AG09319 (cell line): ENCODE results near the gene CNGA1.
"Not testable (repeated sequence)": the region's sequence is repeated elsewhere in the genome, so short reads cannot be mapped to it uniquely, and the experiment has no call there.

Source experiments
- DNase-seq: peaks from one replicate; pipeline ENCODE4 v3.0.0-alpha.2; 2010; ENCODE audit warnings: low read depth; ENCODE audit errors: extremely low read depth
- TF ChIP-seq, protein P1 (sequence below): IDR thresholded peaks from 2 replicates; pipeline ENCODE4 v1.5.1; 2011; ENCODE audit warnings: low read depth, mild to moderate bottlenecking, inconsistent platforms, low read length, moderate library complexity

CNGA1 gene

DNA sequence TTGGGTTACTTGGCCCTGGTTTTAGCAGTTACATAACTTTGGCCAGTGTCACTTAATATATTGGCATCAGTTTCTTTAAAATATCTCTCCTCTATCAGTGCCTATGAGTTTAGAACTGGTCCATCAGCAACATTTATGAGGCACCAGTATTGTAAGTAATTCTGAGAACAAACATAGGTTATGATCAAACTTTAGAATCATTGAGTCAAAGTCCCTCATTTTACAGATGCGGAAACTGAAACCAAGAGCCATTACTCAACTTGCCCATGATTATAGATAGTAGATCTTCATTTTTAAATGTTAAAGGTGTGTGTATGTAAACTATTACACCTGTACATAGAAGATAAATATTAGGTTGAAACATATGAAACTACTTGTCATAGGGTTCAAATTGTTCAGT is 4.6 kb upstream of the CNGA1 start:
- no peak for DNase-seq
- TF ChIP-seq, protein P1, sequence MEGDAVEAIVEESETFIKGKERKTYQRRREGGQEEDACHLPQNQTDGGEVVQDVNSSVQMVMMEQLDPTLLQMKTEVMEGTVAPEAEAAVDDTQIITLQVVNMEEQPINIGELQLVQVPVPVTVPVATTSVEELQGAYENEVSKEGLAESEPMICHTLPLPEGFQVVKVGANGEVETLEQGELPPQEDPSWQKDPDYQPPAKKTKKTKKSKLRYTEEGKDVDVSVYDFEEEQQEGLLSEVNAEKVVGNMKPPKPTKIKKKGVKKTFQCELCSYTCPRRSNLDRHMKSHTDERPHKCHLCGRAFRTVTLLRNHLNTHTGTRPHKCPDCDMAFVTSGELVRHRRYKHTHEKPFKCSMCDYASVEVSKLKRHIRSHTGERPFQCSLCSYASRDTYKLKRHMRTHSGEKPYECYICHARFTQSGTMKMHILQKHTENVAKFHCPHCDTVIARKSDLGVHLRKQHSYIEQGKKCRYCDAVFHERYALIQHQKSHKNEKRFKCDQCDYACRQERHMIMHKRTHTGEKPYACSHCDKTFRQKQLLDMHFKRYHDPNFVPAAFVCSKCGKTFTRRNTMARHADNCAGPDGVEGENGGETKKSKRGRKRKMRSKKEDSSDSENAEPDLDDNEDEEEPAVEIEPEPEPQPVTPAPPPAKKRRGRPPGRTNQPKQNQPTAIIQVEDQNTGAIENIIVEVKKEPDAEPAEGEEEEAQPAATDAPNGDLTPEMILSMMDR, result no peak

DNA sequence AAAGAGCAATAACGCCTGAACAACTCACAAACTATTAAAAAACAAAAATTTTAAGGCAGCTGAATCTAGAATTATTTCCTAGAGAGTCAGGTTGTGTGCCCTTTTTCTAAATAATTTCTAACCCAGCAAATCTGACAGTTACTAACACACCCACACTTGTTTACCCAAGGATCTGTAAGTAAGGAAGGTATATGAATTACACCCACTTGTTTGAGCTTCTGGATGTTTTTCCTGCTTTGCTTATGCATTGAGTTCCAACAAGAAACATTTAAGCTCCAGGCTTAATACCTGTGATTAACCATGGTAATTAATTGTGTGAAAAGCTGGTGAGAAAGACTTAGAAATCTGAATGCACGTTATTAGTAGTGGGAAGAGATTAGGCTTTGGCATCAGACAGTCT is 1.6 kb upstream of the CNGA1 start:
- no peak for DNase-seq
- TF ChIP-seq, protein P1, result no peak

DNA sequence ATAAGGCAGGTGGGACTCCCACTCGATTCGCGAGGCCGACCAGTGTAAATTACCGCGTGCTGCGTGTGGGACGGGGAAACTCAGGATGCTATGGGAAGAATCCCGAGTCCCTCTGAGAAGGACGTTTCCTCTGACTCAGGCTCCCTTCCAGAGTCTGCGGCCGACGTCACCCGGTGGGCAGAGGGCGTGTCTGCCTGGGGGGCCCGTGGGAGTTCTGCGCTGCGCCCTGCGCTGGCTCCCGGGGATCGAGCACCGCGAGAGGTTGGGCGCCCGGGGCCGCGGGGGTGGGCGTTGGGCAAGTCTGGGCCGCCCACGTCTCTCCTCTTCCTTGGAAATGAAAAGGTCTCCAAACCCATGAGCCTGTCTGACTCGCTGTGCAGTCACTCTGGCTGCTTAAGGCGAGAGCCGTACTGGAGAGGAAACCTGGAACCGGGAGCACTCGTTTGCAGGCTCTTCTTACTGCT is 659 bp upstream of the CNGA1 start:
- DNase-seq, result no peak
- TF ChIP-seq, protein P1, result no peak

DNA sequence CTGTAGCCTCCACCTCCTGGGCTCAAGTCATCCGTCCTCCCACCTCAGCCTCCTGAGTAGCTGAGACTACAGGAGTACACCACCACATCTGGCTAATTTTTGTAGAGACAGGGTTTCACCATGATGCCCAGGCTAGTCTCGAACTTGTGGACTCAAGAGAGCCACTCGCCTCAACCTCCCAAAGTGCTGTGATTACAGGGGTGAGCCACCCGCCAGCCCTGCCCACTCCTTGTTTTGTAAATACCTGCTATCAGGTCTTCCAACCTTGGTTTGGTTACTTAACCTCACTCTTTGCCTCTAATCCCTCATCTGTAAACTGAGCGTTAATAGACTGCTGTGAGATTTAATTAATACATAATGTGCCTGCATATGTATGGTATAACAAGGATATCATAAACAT is 803 bp downstream of the CNGA1 start:
- no peak for DNase-seq
- TF ChIP-seq, protein P1, result no peak

DNA sequence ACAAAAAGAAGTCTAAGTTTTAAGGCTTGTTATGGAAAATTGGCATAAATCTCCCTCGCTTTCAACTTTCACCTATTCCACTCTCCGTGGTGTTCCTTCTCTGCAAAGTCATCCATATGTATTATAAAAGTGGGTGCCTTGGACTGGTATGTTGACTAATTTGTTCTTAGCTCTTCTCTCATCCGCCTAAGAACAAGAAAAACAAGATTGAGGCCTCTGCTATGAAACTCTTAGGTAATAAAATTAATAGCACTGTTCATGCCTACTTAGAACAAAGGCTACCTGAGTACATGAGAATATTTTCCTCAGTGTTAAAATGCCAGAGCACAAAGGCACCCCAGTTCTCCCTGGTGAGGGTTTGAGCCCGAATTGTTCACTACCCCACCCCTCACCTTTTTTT is 1.3 kb downstream of the CNGA1 start:
- TF ChIP-seq, protein P1, result no peak
- no peak for DNase-seq

DNA sequence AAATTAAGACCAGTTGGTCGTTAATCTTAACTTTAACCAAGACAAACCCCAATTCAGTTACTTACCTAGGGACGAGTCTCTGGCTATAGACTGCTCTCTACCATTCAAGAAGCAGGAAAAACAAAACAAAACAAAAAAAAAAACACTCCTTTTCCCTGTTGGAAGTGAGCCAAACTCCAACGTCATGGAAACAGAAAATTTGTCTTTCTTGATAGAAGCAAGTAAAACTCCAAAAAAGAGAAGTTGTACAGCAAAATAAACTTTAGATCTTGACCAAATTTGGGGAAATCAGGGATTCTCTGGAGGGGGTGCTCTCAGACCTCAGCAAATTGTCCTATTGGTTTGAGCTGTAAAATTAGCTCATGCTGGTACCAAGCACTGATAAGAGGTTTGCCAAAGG is 3.7 kb downstream of the CNGA1 start:
- TF ChIP-seq, protein P1, result no peak

DNA sequence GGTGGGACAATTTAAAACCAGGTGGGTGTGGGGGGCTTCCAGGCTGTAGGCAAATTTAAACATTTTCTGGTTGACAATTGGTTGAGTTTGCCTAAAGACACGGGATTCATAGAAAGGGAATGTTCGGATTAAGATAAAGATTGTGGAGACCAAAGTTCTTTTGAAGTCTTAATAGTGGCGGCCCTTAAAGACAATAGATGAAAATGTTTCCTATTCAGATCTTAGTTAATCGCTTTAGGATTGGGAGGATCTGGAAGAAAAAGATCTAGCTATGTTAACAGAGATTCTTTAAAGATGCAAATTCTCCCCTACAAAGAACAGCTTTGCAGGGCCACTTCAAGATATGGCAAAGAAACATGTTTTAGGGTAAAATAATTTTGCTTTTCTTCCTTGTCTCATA is 4.8 kb downstream of the CNGA1 start:
- TF ChIP-seq, protein P1, result no peak
- DNase-seq, result no peak

More for the DNA sequence above, 3.7 kb downstream of the CNGA1 start:
- DNase-seq, result no peak

DNA sequence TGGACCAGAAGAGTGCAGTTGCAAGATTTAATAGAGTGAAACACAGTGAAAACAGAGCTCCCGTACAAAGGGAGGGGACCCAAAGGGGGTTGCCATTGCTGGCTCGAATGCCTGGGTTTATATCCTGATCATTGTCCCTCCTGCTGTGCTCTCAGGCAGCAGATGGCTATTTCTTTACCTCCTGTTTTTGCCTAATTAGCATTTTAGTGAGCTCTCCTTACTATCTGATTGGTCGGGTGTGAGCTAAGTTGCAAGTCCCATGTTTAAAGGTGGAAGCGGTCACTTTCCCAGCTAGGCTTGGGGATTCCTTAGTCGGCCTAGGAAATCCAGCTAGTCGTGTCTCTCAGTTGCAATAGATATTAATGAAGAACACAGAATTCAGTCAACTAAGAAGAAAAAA is 5.6 kb downstream of the CNGA1 start:
- DNase-seq, result not testable (repeated sequence)
